AG04450 (cell line): ENCODE measurements around the gene MAP7. TPM values are rescaled to one million over a fixed set of nuclear protein-coding genes. Genes with fewer than 3 reads are reported as not detected.
"Not testable (repeated sequence)": the region's sequence is repeated elsewhere in the genome, so short reads cannot be mapped to it uniquely, and the experiment has no call there.

Experiments used
- CTCF ChIA-PET: fragments of 300-600, 350-600 bp; formaldehyde crosslinking; extraction: SDS; loops from one replicate; lab custom pipeline; 2022; ENCODE audit warnings: antibody characterized with exemption, inconsistent platforms; lab: Charles Lee
- POLR2A ChIA-PET: fragments of 350-600 bp; formaldehyde crosslinking; extraction: SDS; loops from one replicate; lab custom pipeline; 2021; ENCODE audit warnings: antibody characterized with exemption, inconsistent platforms; lab: Yijun Ruan, JAX
- DNase-seq: peaks from one replicate; pipeline ENCODE4 v3.0.0-alpha.2; 2011; ENCODE audit warnings: low read depth, low spot score
- H3K27ac ChIP-seq: one replicate; pipeline ENCODE4 v1.5.1; 2012; ENCODE audit warnings: low read depth, low read length, control low read depth
- H3K27me3 ChIP-seq: one replicate; pipeline ENCODE4 v1.6.0; 2012; ENCODE audit warnings: low read length; ENCODE audit not compliant: control insufficient read depth, insufficient read depth
- H3K4me3 ChIP-seq: 2 replicates; pipeline ENCODE4 v1.5.1; 2011; ENCODE audit warnings: mild to moderate bottlenecking, low read depth, low read length, control low read depth
- H3K9me3 ChIP-seq: 2 replicates; pipeline ENCODE4 v1.5.1; 2012; ENCODE audit warnings: low read length; ENCODE audit not compliant: control insufficient read depth, insufficient read depth
- polyA plus RNA-seq: library from polyadenylated mRNA; depleted of rRNA; stranded (reverse); fragments of >200 nt; gene quantifications from 2 replicates; pipeline ENCODE4 v1.2.3, GENCODE V29; 2011
- TF ChIP-seq, protein P1 (sequence below): IDR thresholded peaks from 2 replicates; pipeline ENCODE4 v1.5.1; 2011; ENCODE audit warnings: low read depth, low read length, control low read depth, inconsistent platforms

The MAP7 gene
- polyA plus RNA-seq, 1 experiment: 0.30 TPM

DNA sequence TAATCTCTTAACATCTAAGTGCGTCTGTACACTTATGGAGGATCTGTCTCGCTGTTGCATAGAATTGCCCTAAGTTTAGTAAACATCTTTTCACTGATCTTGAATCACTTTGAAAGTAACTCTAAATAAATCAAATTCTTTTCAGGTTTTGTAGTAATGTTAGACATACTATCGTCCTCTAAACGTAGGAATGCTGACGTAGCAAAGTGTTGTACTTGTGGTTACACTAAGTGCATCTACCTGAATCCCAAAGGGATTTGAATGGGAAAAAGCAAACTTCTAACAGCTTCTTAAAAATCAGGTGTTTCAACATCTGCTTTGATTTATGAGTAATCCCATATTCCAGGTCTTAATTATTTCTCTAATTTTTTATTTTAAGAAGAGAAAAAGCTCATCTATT is 49.8 kb downstream of the MAP7 start:
- peaks cover 17% of the 10 kb centered on the region for H3K27me3 ChIP-seq
- ChIA-PET CTCF (no interaction called here), POLR2A (no interaction called here)
- H3K9me3 ChIP-seq: no peaks in the 10 kb centered on the region
- DNase-seq: no peak
- no peak overlapping the region for H3K27ac ChIP-seq
- TF ChIP-seq, protein P1, sequence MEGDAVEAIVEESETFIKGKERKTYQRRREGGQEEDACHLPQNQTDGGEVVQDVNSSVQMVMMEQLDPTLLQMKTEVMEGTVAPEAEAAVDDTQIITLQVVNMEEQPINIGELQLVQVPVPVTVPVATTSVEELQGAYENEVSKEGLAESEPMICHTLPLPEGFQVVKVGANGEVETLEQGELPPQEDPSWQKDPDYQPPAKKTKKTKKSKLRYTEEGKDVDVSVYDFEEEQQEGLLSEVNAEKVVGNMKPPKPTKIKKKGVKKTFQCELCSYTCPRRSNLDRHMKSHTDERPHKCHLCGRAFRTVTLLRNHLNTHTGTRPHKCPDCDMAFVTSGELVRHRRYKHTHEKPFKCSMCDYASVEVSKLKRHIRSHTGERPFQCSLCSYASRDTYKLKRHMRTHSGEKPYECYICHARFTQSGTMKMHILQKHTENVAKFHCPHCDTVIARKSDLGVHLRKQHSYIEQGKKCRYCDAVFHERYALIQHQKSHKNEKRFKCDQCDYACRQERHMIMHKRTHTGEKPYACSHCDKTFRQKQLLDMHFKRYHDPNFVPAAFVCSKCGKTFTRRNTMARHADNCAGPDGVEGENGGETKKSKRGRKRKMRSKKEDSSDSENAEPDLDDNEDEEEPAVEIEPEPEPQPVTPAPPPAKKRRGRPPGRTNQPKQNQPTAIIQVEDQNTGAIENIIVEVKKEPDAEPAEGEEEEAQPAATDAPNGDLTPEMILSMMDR: no peak
- no peak overlapping the region for H3K4me3 ChIP-seq

DNA sequence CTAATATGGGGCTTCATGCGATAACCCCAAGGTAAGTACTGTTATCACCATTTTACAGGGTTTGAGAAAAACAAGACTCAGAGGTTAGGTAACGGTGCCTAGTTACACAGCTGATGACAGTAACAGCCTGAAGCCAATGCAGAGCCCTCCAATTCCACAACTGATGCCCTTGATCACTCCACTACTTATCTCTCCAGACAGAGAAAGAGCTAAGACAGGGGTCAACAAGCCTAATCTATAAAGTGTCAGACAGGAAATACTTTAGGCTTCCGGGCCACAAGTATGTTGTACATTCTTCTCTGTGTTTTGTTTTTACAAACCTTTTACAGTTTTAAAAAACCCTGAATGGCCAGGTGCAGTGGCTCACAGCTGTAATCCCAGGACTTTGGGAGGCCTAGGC is 50.9 kb downstream of the MAP7 start:
- Histone ChIP-seq H3K27me3 (peaks cover 20% of the 10 kb centered on the region), H3K4me3 (no peak overlapping the region), H3K27ac (no peak overlapping the region), H3K9me3 (no peaks in the 10 kb centered on the region)
- ChIA-PET CTCF (no interaction called here), POLR2A (interaction anchor here (0.5 kb wide), 1 partner anchor 94 kb away, joined by 8 read pairs; no protein-coding TSS in a partner anchor)
- TF ChIP-seq, protein P1: no peak
- DNase-seq: no peak

DNA sequence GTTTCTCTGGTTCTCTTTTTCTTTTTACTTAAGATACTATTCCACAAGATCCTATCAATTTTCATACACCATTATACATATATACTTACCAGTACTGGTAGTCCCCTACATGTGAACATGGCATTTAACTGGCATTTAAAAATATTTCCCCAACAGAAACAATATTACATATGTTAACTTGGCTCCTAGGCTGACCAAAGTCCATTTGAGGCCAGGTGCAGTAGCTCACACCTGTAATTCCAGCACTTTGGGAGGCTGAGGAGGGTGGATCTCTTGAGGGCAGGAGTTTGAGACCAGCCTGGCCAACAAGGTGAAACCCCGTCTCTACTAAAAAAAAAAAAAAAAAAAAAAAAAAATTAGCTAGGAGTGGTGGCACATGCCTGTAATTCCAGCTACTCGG is 53.8 kb downstream of the MAP7 start:
- CTCF ChIA-PET: interaction anchor here (1.0 kb wide), 1 partner anchor 51 kb away, joined by 3 read pairs; no protein-coding TSS in a partner anchor
- H3K27ac ChIP-seq, DNase-seq, H3K9me3 ChIP-seq, H3K4me3 ChIP-seq, POLR2A ChIA-PET: not testable (repeated sequence)
- H3K27me3 ChIP-seq: peaks cover 10% of the 10 kb centered on the region

DNA sequence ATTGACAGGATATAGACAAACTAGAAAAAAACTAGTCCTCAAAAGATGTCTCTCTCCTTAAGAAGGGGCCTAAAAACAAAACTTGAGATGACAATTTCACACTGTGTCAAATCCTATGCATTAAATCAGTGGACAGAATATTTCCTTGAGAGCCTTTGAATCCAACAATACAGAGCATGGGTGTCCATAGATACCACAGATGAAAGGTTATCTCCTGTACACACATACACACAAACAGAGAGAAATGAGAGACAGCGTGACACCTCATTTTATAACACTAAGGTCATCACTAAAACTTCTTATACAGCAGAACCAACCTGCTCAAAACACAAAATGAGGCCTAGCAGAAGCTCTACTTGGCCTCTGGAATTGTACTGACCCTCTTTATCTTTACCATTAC is 55.5 kb downstream of the MAP7 start:
- no peak overlapping the region for H3K4me3 ChIP-seq
- H3K9me3 ChIP-seq: no peaks in the 10 kb centered on the region
- POLR2A ChIA-PET: no interaction called here
- peaks cover 16% of the 10 kb centered on the region for H3K27me3 ChIP-seq
- TF ChIP-seq, protein P1: no peak
- H3K27ac ChIP-seq: no peak overlapping the region
- no peak for DNase-seq
- CTCF ChIA-PET: interaction anchor here (0.6 kb wide), 1 partner anchor 831 kb away, joined by 3 read pairs; no protein-coding TSS in a partner anchor

DNA sequence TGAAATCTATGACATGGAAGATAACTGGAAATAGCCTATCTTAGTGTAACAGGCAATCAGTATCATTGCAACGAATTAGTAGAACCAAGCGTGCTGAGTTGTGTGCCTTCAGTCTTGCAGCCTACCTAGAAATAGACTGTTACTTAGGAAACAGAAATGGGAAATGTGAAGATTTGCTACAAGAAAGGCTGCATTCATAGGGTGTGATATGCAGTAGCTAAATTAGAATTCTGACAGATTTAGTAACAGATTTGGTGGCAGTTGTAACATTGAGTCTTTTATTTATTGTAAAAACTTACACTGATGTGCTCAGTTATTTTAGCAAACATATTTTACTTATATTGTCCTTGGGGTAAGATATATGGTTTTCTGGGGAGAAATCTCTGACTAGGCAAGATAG is 56.2 kb downstream of the MAP7 start:
- H3K27me3 ChIP-seq: peaks cover 16% of the 10 kb centered on the region
- CTCF ChIA-PET: no interaction called here
- no peak for DNase-seq
- POLR2A ChIA-PET: no interaction called here
- TF ChIP-seq, protein P1: no peak
- no peaks in the 10 kb centered on the region for H3K9me3 ChIP-seq
- no peak overlapping the region for H3K27ac ChIP-seq
- no peak overlapping the region for H3K4me3 ChIP-seq

DNA sequence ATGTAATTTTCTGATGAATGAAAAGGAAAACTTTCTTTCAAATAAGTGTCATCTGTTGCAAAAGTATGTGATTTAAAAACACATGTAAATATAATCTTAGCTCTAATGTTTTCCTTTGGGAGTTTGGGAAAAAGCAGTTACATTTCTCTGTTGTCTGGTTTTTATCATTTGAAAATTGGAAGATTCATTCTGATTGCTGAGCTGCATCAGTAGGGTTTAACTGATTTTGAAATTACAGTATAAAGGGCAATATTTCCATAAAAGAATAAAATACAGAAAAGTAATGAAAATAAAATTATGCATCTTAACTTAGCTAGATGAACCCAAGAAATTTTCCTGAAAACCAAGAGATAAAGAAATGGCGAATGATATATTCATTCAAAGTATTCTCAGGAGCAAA is 57.8 kb downstream of the MAP7 start:
- ChIA-PET CTCF (no interaction called here), POLR2A (no interaction called here)
- no peaks in the 10 kb centered on the region for H3K9me3 ChIP-seq
- no peak overlapping the region for H3K4me3 ChIP-seq
- TF ChIP-seq, protein P1: no peak
- peaks cover 12% of the 10 kb centered on the region for H3K27me3 ChIP-seq
- DNase-seq: no peak
- no peak overlapping the region for H3K27ac ChIP-seq
